Hepatocyte (in vitro differentiated cells): ENCODE data around the gene KIF5A. TPM values are rescaled to one million over a fixed set of nuclear protein-coding genes. Genes with fewer than 3 reads are reported as not detected.
"Not testable (repeated sequence)": the region's sequence is repeated elsewhere in the genome, so short reads cannot be mapped to it uniquely, and the experiment has no call there.

ENCODE experiments used
- DNase-seq: peaks from one replicate; pipeline ENCODE4 v3.0.0-alpha.2; 2016; ENCODE audit warnings: low spot score
- H2AFZ ChIP-seq: fragments of 200-600 bp; sonication (generic); 2 replicates; pipeline ENCODE4 v1.6.0; 2016; ENCODE audit warnings: antibody characterized with exemption, mild to moderate bottlenecking
- H3K27ac ChIP-seq: fragments of 200-600 bp; sonication (generic); 2 replicates; pipeline ENCODE4 v1.5.1; 2016; ENCODE audit warnings: mild to moderate bottlenecking
- H3K27me3 ChIP-seq: fragments of 200-600 bp; sonication (generic); 2 replicates; pipeline ENCODE4 v1.6.1; 2016
- H3K36me3 ChIP-seq: fragments of 200-600 bp; sonication (generic); replicated peaks from 2 replicates; pipeline ENCODE4 v1.5.1; 2016; ENCODE audit warnings: low read depth; ENCODE audit not compliant: insufficient read depth
- H3K4me1 ChIP-seq: fragments of 200-600 bp; sonication (generic); 2 replicates; pipeline ENCODE4 v1.5.1; 2016; ENCODE audit warnings: mild to moderate bottlenecking, moderate library complexity; ENCODE audit not compliant: insufficient read depth
- H3K4me2 ChIP-seq: fragments of 200-600 bp; sonication (generic); 2 replicates; pipeline ENCODE4 v1.6.0; 2016
- H3K4me3 ChIP-seq: fragments of 200-600 bp; sonication (generic); 2 replicates; pipeline ENCODE4 v1.5.1; 2016; ENCODE audit warnings: mild to moderate bottlenecking
- H3K79me2 ChIP-seq: fragments of 200-600 bp; sonication (generic); 2 replicates; pipeline ENCODE4 v1.6.0; 2017; ENCODE audit warnings: mild to moderate bottlenecking
- H3K9me2 ChIP-seq: fragments of 200-600 bp; sonication (generic); replicated peaks from 2 replicates; pipeline ENCODE4 v1.6.0; 2017; ENCODE audit warnings: mild to moderate bottlenecking; ENCODE audit not compliant: insufficient read depth
- H3K9me3 ChIP-seq: fragments of 200-600 bp; sonication (generic); 2 replicates; pipeline ENCODE4 v1.5.1; 2016; ENCODE audit warnings: low read depth, mild to moderate bottlenecking
- H4K20me1 ChIP-seq: fragments of 200-600 bp; sonication (generic); 2 replicates; pipeline ENCODE4 v1.6.0; 2016; ENCODE audit warnings: mild to moderate bottlenecking; ENCODE audit not compliant: insufficient read depth, poor library complexity, severe bottlenecking
- EZH2 ChIP-seq: fragments of 200-600 bp; sonication (generic); IDR thresholded peaks from 2 replicates; pipeline ENCODE4 v1.6.1; 2016; ENCODE audit warnings: antibody characterized with exemption, mild to moderate bottlenecking, borderline replicate concordance
- EZH2phosphoT487 ChIP-seq: fragments of 200-600 bp; sonication (generic); IDR thresholded peaks from one replicate; pipeline ENCODE4 v1.6.1; 2018; ENCODE audit warnings: antibody characterized with exemption, mild to moderate bottlenecking, low read depth, moderate library complexity; ENCODE audit not compliant: unreplicated experiment, severe bottlenecking
- WGBS: methylation state at CpG from one replicate; pipeline ENCODE4 v1.1.6; 2016; ENCODE audit warnings: low lambda C conversion rate; ENCODE audit errors: missing lambda C conversion rate; 5-methylcytosine and 5-hydroxymethylcytosine counted together
- polyA plus RNA-seq: library from polyadenylated mRNA; unstranded; fragments of >200 nt; fragmentation: Nextera tagmentation; extraction: Ambion mirVana; gene quantifications from 2 replicates; pipeline ENCODE4 v1.2.1, GENCODE V29; 2016
- total RNA-seq: library from RNA; depleted of rRNA; stranded (reverse); fragments of >200 nt; gene quantifications from 2 replicates; pipeline ENCODE4 v1.2.3, GENCODE V29; 2014
- TF ChIP-seq, protein P1 (sequence below): fragments of 200-600 bp; sonication (generic); IDR thresholded peaks from 2 replicates; pipeline ENCODE4 v1.5.1; 2016; ENCODE audit warnings: antibody characterized with exemption, mild to moderate bottlenecking; ENCODE audit not compliant: poor library complexity

KIF5A gene
- 0.03 and 0.16 TPM in 2 replicates for total RNA-seq
- 0.18 TPM in 2 replicates for polyA plus RNA-seq

DNA sequence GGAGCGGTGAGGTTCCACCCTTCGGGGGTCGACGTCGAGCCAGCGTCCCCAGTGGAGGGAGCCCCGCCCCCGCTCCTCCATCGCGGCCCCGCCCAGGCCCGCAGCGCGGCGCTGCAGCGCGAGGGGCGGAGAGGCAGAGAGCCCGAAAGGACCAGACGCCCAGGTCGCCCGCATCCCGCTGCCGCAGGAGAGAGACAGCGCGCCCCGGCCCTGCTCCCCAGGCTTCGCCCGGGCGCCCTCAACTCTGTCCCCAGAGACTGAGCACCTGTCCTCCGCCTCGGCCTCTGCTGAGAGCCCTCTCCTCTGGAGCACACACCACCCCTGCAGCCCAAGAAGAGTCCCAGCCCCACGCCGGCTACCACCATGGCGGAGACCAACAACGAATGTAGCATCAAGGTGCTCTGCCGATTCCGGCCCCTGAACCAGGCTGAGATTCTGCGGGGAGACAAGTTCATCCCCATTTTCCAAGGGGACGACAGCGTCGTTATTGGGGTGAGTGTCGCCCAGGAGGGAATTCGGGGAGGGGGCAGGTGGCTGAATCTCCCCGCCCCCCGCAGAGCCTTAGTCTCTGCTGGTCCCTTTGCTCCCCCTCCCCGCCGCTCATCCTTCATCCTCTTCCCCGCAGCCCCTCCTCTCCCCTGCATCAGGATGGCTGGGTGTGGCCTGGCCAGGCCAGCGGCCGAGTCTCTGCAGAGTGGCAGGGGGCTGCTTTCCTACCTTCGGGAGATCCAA is at the start of gene KIF5A:
TSS of gene KIF5A (plus strand) at position 136 of the 732 bp plus-strand sequence. CDS start at position 364, 228 bp downstream.
- 2% methylated on average over 21 of the region's 52 CpGs for WGBS
- no peak within 1 kb of the TSS for H3K4me3 ChIP-seq
- peaks cover 12% of the 10 kb centered on the region for H3K4me1 ChIP-seq

DNA sequence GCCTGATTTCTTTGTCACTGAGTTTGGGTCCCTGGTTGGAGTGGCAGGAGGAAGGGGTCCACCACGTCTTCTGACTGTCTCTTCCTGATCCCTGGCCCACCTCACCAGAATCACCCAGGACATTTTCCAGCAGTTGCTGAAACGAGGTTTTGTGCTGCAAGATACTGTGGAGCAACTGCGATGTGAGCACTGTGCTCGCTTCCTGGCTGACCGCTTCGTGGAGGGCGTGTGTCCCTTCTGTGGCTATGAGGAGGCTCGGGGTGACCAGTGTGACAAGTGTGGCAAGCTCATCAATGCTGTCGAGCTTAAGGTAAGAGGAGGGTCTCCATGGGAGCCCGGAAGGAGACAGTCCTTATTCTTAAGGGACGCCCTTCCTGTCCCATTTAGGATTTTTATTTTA is 49.6 kb upstream of the KIF5A start:
- no peaks in the 10 kb centered on the region for H3K9me2 ChIP-seq
- H3K4me2 ChIP-seq = no peak overlapping the region
- H2AFZ ChIP-seq = no peak overlapping the region
- H4K20me1 ChIP-seq = no peaks in the 10 kb centered on the region
- TF ChIP-seq EZH2 (no peak), EZH2phosphoT487 (no peak)
- TF ChIP-seq, protein P1, sequence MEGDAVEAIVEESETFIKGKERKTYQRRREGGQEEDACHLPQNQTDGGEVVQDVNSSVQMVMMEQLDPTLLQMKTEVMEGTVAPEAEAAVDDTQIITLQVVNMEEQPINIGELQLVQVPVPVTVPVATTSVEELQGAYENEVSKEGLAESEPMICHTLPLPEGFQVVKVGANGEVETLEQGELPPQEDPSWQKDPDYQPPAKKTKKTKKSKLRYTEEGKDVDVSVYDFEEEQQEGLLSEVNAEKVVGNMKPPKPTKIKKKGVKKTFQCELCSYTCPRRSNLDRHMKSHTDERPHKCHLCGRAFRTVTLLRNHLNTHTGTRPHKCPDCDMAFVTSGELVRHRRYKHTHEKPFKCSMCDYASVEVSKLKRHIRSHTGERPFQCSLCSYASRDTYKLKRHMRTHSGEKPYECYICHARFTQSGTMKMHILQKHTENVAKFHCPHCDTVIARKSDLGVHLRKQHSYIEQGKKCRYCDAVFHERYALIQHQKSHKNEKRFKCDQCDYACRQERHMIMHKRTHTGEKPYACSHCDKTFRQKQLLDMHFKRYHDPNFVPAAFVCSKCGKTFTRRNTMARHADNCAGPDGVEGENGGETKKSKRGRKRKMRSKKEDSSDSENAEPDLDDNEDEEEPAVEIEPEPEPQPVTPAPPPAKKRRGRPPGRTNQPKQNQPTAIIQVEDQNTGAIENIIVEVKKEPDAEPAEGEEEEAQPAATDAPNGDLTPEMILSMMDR = no peak
- H3K9me3 ChIP-seq = no peaks in the 10 kb centered on the region
- no peak overlapping the region for H3K27ac ChIP-seq
- H3K4me1 ChIP-seq = no peaks in the 10 kb centered on the region
- no peak overlapping the region for H3K4me3 ChIP-seq
- DNase-seq = no peak
- WGBS = 96% methylated on average over 11 of the region's 11 CpGs
- H3K79me2 ChIP-seq = no peaks in the 10 kb centered on the region
- H3K27me3 ChIP-seq = no peaks in the 10 kb centered on the region
- H3K36me3 ChIP-seq = no peaks in the 10 kb centered on the region

More for the DNA sequence above, at the start of gene KIF5A:
- no peaks in the 10 kb centered on the region for H3K9me2 ChIP-seq
- H4K20me1 ChIP-seq = no peaks in the 10 kb centered on the region
- DNase-seq = peak; percentile 61
- TF ChIP-seq EZH2phosphoT487 (no peak), EZH2 (peak; percentile 74)
- TF ChIP-seq, protein P1 = peak; percentile 13
- no peak within 1 kb of the TSS for H3K27ac ChIP-seq
- no peak within 1 kb of the TSS for H2AFZ ChIP-seq
- H3K36me3 ChIP-seq = no peaks in the 10 kb centered on the region
- H3K9me3 ChIP-seq = no peaks in the 10 kb centered on the region
- H3K79me2 ChIP-seq = peaks cover 17% of the 10 kb centered on the region
- H3K27me3 ChIP-seq = peaks cover 69% of the 10 kb centered on the region
- peak within 1 kb of the TSS; percentile 88 for H3K4me2 ChIP-seq

DNA sequence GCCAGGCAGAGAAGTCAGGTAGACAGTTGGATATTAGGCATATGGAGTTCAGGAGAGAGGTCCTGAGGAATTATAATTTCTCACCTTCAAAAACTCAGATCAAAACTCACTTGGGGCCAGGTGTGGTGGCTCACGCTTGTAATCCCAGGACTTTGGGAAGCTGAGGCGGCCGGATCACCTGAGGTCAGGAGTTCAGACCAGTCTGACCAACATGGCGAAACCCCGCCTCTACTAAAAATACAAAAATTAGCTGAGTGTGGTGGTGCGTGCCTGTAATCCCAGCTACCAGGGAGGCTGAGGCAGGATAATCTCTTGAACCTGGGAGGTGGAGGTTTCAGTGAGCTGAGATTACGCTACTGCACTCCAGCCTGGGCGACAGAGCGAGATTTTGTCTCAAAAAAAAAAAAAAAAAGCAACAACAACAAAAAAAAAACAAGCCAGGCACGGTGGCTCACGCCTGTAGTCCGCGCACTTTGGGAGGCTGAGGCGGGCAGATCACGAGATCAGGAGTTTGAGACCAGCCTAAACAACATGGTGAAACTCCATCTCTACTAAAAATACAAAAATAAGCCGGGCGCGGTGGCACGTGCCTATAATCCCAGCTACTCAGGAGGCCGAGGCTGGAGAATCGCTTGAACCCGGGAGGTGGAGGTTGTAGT is 47.4 kb upstream of the KIF5A start:
- H3K9me2 ChIP-seq, H2AFZ ChIP-seq, H3K9me3 ChIP-seq, H3K79me2 ChIP-seq, H3K4me1 ChIP-seq, H3K4me2 ChIP-seq, H3K36me3 ChIP-seq, H4K20me1 ChIP-seq, H3K27me3 ChIP-seq, DNase-seq, H3K4me3 ChIP-seq, H3K27ac ChIP-seq: not testable (repeated sequence)
- 98% methylated on average over 22 of the region's 22 CpGs for WGBS

DNA sequence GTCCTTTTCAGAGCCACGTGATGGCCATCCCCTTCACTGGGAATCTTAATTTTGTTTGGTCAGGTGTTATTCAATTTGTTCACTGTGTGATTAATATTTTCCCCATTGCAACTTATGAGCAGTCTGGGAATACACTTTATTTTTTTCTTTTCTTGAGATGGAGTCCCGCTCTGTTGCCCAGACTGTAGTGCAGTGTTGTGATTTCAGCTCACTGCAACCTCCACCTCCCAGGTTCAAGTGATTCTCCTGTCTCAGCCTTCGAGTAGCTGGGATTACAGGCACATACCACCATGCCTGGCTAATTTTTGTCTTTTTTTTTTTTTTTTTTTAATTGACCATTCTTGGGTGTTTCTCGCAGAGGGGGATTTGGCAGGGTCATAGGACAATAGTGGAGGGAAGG is 43.3 kb upstream of the KIF5A start:
- not testable (repeated sequence) for H2AFZ ChIP-seq, H3K9me3 ChIP-seq, H3K4me3 ChIP-seq, H3K4me2 ChIP-seq, H3K9me2 ChIP-seq, H3K79me2 ChIP-seq, H3K27ac ChIP-seq, H3K27me3 ChIP-seq, H4K20me1 ChIP-seq, H3K36me3 ChIP-seq, H3K4me1 ChIP-seq, DNase-seq
- 91% methylated on average over 4 of the region's 4 CpGs for WGBS

DNA sequence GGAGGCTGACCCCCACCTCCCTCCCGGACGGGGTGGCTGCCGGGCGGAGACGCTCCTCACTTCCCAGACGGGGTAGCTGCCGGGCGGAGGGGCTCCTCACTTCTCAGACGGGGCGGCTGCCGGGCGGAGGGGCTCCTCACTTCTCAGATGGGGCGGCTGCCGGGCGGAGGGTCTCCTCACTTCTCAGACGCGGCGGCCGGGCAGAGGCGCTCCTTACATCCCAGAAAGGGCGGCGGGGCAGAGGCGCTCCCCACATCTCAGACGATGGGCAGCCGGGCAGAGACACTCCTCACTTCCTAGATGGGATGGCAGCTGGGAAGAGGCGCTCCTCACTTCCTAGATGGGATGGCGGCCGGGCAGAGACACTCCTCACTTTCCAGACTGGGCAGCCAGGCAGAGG is 42.0 kb upstream of the KIF5A start:
- not testable (repeated sequence) for H3K79me2 ChIP-seq, H4K20me1 ChIP-seq, H2AFZ ChIP-seq, H3K27me3 ChIP-seq, DNase-seq, H3K27ac ChIP-seq, H3K4me1 ChIP-seq, H3K4me3 ChIP-seq, H3K9me3 ChIP-seq, H3K36me3 ChIP-seq, H3K9me2 ChIP-seq, H3K4me2 ChIP-seq
- no CpG with 5 or more reads among the region's 28 CpGs for WGBS
